ENCODE data around the gene SCARF2.
"Not testable (repeated sequence)": the region's sequence is repeated elsewhere in the genome, so short reads cannot be mapped to it uniquely, and the experiment has no call there.

Gene SCARF2

GRCh38 chr22:20395181-20395906 is 42.3 kb downstream of the SCARF2 start:
- Histone ChIP-seq H3K9ac (ENCODE audit: low read length) (no peak overlapping the region), H3K4me3 (ENCODE audit: low read depth, low read length) (peak overlapping the region; percentile 83), H3K27ac (ENCODE audit: low read depth, low read length) (no peak overlapping the region), H3K36me3 (ENCODE audit: control insufficient read depth, insufficient read depth, low read length) (peaks cover 2% of the 10 kb centered on the region; the same call in 1 of the 2 replicates), H3K9me3 (ENCODE audit: control insufficient read depth, insufficient read depth, low read depth, low read length) (peaks cover 5% of the 10 kb centered on the region; the same call in 1 of the 2 replicates), H3K27me3 (ENCODE audit: control insufficient read depth, insufficient read depth, low read length) (no peaks in the 10 kb centered on the region), H3K4me1 (ENCODE audit: control insufficient read depth, insufficient read depth, low read length) (peaks cover 14% of the 10 kb centered on the region; the same call in 1 of the 2 replicates)

- Histone ChIP-seq H3K27ac (ENCODE audit: low read depth, low read length) (peak within 1 kb of the TSS; percentile 43; the same call in 1 of the 2 replicates), H3K4me1 (ENCODE audit: control insufficient read depth, insufficient read depth, low read length) (peaks cover 14% of the 10 kb centered on the region; the same call in 1 of the 2 replicates), H3K27me3 (ENCODE audit: control insufficient read depth, insufficient read depth, low read length) (no peaks in the 10 kb centered on the region), H3K9ac (ENCODE audit: low read length) (peak within 1 kb of the TSS; percentile 77), H3K9me3 (ENCODE audit: control insufficient read depth, insufficient read depth, low read depth, low read length) (peaks cover 10% of the 10 kb centered on the region), H3K4me3 (ENCODE audit: low read depth, low read length) (peak within 1 kb of the TSS; percentile 83), H3K36me3 (ENCODE audit: control insufficient read depth, insufficient read depth, low read length) (no peaks in the 10 kb centered on the region)
These were observed 43.7 kb downstream of the SCARF2 start, which contains the start of gene ZNF74 for GRCh38 chr22:20393705-20394476. TSS of gene ZNF74 (plus strand) at chr22:20394151. CDS start at chr22:20394629, 478 bp downstream.

- Histone ChIP-seq H3K9ac (ENCODE audit: low read length) (no peak overlapping the region), H3K4me1 (ENCODE audit: control insufficient read depth, insufficient read depth, low read length) (peaks cover 14% of the 10 kb centered on the region; the same call in 1 of the 2 replicates), H3K36me3 (ENCODE audit: control insufficient read depth, insufficient read depth, low read length) (no peaks in the 10 kb centered on the region), H3K4me3 (ENCODE audit: low read depth, low read length) (peak overlapping the region; percentile 83), H3K9me3 (ENCODE audit: control insufficient read depth, insufficient read depth, low read depth, low read length) (peaks cover 10% of the 10 kb centered on the region), H3K27me3 (ENCODE audit: control insufficient read depth, insufficient read depth, low read length) (no peaks in the 10 kb centered on the region), H3K27ac (ENCODE audit: low read depth, low read length) (no peak overlapping the region)
These were observed 44.5 kb downstream of the SCARF2 start for GRCh38 chr22:20392983-20393704.

- H3K36me3 ChIP-seq (ENCODE audit: control insufficient read depth, insufficient read depth, low read length); H3K27me3 ChIP-seq (ENCODE audit: control insufficient read depth, insufficient read depth, low read length); H3K9ac ChIP-seq (ENCODE audit: low read length); H3K4me3 ChIP-seq (ENCODE audit: low read depth, low read length); H3K27ac ChIP-seq (ENCODE audit: low read depth, low read length): not testable (repeated sequence)
- peaks cover 10% of the 10 kb centered on the region for H3K9me3 ChIP-seq (ENCODE audit: control insufficient read depth, insufficient read depth, low read depth, low read length)
- H3K4me1 ChIP-seq (ENCODE audit: control insufficient read depth, insufficient read depth, low read length) = peaks cover 14% of the 10 kb centered on the region; the same call in 1 of the 2 replicates
These were observed 45.2 kb downstream of the SCARF2 start for GRCh38 chr22:20392365-20392881.

GRCh38 chr22:20391222-20391621 is 46.4 kb downstream of the SCARF2 start:
- Histone ChIP-seq H3K36me3 (ENCODE audit: control insufficient read depth, insufficient read depth, low read length) (no peaks in the 10 kb centered on the region), H3K27me3 (ENCODE audit: control insufficient read depth, insufficient read depth, low read length) (no peaks in the 10 kb centered on the region), H3K27ac (ENCODE audit: low read depth, low read length) (no peak overlapping the region), H3K4me1 (ENCODE audit: control insufficient read depth, insufficient read depth, low read length) (peaks cover 14% of the 10 kb centered on the region; the same call in 1 of the 2 replicates), H3K9ac (ENCODE audit: low read length) (no peak overlapping the region), H3K4me3 (ENCODE audit: low read depth, low read length) (no peak overlapping the region), H3K9me3 (ENCODE audit: control insufficient read depth, insufficient read depth, low read depth, low read length) (peaks cover 10% of the 10 kb centered on the region)

GRCh38 chr22:20390394-20390907 is 47.2 kb downstream of the SCARF2 start:
- H3K9me3 ChIP-seq (ENCODE audit: control insufficient read depth, insufficient read depth, low read depth, low read length) = peaks cover 10% of the 10 kb centered on the region
- no peak overlapping the region for H3K4me3 ChIP-seq (ENCODE audit: low read depth, low read length)
- peaks cover 12% of the 10 kb centered on the region; the same call in 1 of the 2 replicates for H3K4me1 ChIP-seq (ENCODE audit: control insufficient read depth, insufficient read depth, low read length)
- no peak overlapping the region for H3K9ac ChIP-seq (ENCODE audit: low read length)
- no peak overlapping the region for H3K27ac ChIP-seq (ENCODE audit: low read depth, low read length)
- no peaks in the 10 kb centered on the region for H3K27me3 ChIP-seq (ENCODE audit: control insufficient read depth, insufficient read depth, low read length)
- no peaks in the 10 kb centered on the region for H3K36me3 ChIP-seq (ENCODE audit: control insufficient read depth, insufficient read depth, low read length)

- H3K27ac ChIP-seq (ENCODE audit: low read depth, low read length) = no peak overlapping the region
- H3K9ac ChIP-seq (ENCODE audit: low read length) = no peak overlapping the region
- no peak overlapping the region for H3K4me3 ChIP-seq (ENCODE audit: low read depth, low read length)
- peaks cover 10% of the 10 kb centered on the region for H3K9me3 ChIP-seq (ENCODE audit: control insufficient read depth, insufficient read depth, low read depth, low read length)
- no peaks in the 10 kb centered on the region for H3K36me3 ChIP-seq (ENCODE audit: control insufficient read depth, insufficient read depth, low read length)
- H3K4me1 ChIP-seq (ENCODE audit: control insufficient read depth, insufficient read depth, low read length) = 0 out of 2 replicates have a peak, but pooled peaks cover 6% of the 10 kb centered on the region
- H3K27me3 ChIP-seq (ENCODE audit: control insufficient read depth, insufficient read depth, low read length) = no peaks in the 10 kb centered on the region
These were observed 48.3 kb downstream of the SCARF2 start for GRCh38 chr22:20389288-20389687.

GRCh38 chr22:20388200-20388599 is 49.4 kb downstream of the SCARF2 start:
- no peaks in the 10 kb centered on the region for H3K27me3 ChIP-seq (ENCODE audit: control insufficient read depth, insufficient read depth, low read length)
- 0 out of 2 replicates have a peak, but pooled peaks cover 2% of the 10 kb centered on the region for H3K4me1 ChIP-seq (ENCODE audit: control insufficient read depth, insufficient read depth, low read length)
- peaks cover 10% of the 10 kb centered on the region for H3K9me3 ChIP-seq (ENCODE audit: control insufficient read depth, insufficient read depth, low read depth, low read length)
- no peaks in the 10 kb centered on the region for H3K36me3 ChIP-seq (ENCODE audit: control insufficient read depth, insufficient read depth, low read length)
- H3K27ac ChIP-seq (ENCODE audit: low read depth, low read length) = no peak overlapping the region
- no peak overlapping the region for H3K9ac ChIP-seq (ENCODE audit: low read length)
- H3K4me3 ChIP-seq (ENCODE audit: low read depth, low read length) = no peak overlapping the region

- Histone ChIP-seq H3K27me3 (ENCODE audit: control insufficient read depth, insufficient read depth, low read length) (no peaks in the 10 kb centered on the region), H3K4me1 (ENCODE audit: control insufficient read depth, insufficient read depth, low read length) (no peaks in the 10 kb centered on the region), H3K36me3 (ENCODE audit: control insufficient read depth, insufficient read depth, low read length) (no peaks in the 10 kb centered on the region), H3K9ac (ENCODE audit: low read length) (no peak overlapping the region), H3K9me3 (ENCODE audit: control insufficient read depth, insufficient read depth, low read depth, low read length) (peaks cover 5% of the 10 kb centered on the region; the same call in 1 of the 2 replicates), H3K4me3 (ENCODE audit: low read depth, low read length) (no peak overlapping the region), H3K27ac (ENCODE audit: low read depth, low read length) (no peak overlapping the region)
These were observed 50.7 kb downstream of the SCARF2 start for GRCh38 chr22:20386972-20387371.

GRCh38 chr22:20386336-20386735 is 51.3 kb downstream of the SCARF2 start:
- Histone ChIP-seq H3K27ac (ENCODE audit: low read depth, low read length) (no peak overlapping the region), H3K9me3 (ENCODE audit: control insufficient read depth, insufficient read depth, low read depth, low read length) (peaks cover 5% of the 10 kb centered on the region; the same call in 1 of the 2 replicates), H3K27me3 (ENCODE audit: control insufficient read depth, insufficient read depth, low read length) (no peaks in the 10 kb centered on the region), H3K36me3 (ENCODE audit: control insufficient read depth, insufficient read depth, low read length) (no peaks in the 10 kb centered on the region), H3K4me1 (ENCODE audit: control insufficient read depth, insufficient read depth, low read length) (no peaks in the 10 kb centered on the region), H3K9ac (ENCODE audit: low read length) (no peak overlapping the region), H3K4me3 (ENCODE audit: low read depth, low read length) (no peak overlapping the region)
